ENCODE data around the gene PMFBP1. TPM values are rescaled to one million over a fixed set of nuclear protein-coding genes. Genes with fewer than 3 reads are reported as not detected.

The PMFBP1 gene
- total RNA-seq, 1 experiment from 2014 or later = 1.4 TPM

- POLR2A ChIA-PET = interaction anchor here (0.6 kb wide), 1 partner anchor 24 kb away, joined by 3 read pairs; no protein-coding TSS in a partner anchor
- DNase-seq (ENCODE audit: unreplicated experiment) = no peak
- peaks cover 73% of the 10 kb centered on the region for H3K36me3 Mint-ChIP-seq (ENCODE audit: insufficient read depth, unreplicated experiment)
- no TSS peak for BruUV-seq (replicated peaks)
- CTCF ChIA-PET = interaction anchor here (0.6 to 2.5 kb wide), 3 partner anchors 11 to 810 kb away, joined by 4 to 16 read pairs (median 4); no protein-coding TSS in a partner anchor
- no peak for TF ChIP-seq CTCF (IDR thresholded peaks at IDR 0.05; ENCODE audit: unreplicated experiment)
- no peaks in the 10 kb centered on the region for H3K27me3 Mint-ChIP-seq (ENCODE audit: insufficient read depth, unreplicated experiment)
- H3K9me3 Mint-ChIP-seq (ENCODE audit: unreplicated experiment) = no peaks in the 10 kb centered on the region
- intact Hi-C loops (cut with micrococcal nuclease) = no loop called here
- no peak overlapping the region for H3K4me3 Mint-ChIP-seq (ENCODE audit: unreplicated experiment)
- no peak overlapping the region for H3K27ac Mint-ChIP-seq (ENCODE audit: low read depth, unreplicated experiment)
- H3K4me1 Mint-ChIP-seq (ENCODE audit: insufficient read depth, unreplicated experiment) = no peaks in the 10 kb centered on the region
Measured at GRCh38 chr16:72110662-72111615, 61.0 kb downstream of the PMFBP1 start.

GRCh38 chr16:72109966-72110530 is 61.9 kb downstream of the PMFBP1 start:
- no peak for DNase-seq (ENCODE audit: unreplicated experiment)
- TF ChIP-seq CTCF (IDR thresholded peaks at IDR 0.05; ENCODE audit: unreplicated experiment) = no peak
- H3K4me1 Mint-ChIP-seq (ENCODE audit: insufficient read depth, unreplicated experiment) = no peaks in the 10 kb centered on the region
- H3K27me3 Mint-ChIP-seq (ENCODE audit: insufficient read depth, unreplicated experiment) = no peaks in the 10 kb centered on the region
- no TSS peak for BruUV-seq (replicated peaks)
- H3K36me3 Mint-ChIP-seq (ENCODE audit: insufficient read depth, unreplicated experiment) = peaks cover 82% of the 10 kb centered on the region
- intact Hi-C loops (cut with micrococcal nuclease) = no loop called here
- ChIA-PET CTCF (interaction anchor here (0.6 to 2.5 kb wide), 3 partner anchors 15 to 1261 kb away, joined by 3 to 16 read pairs (median 4); no protein-coding TSS in a partner anchor), POLR2A (no interaction called here)
- no peak overlapping the region for H3K4me3 Mint-ChIP-seq (ENCODE audit: unreplicated experiment)
- no peaks in the 10 kb centered on the region for H3K9me3 Mint-ChIP-seq (ENCODE audit: unreplicated experiment)
- H3K27ac Mint-ChIP-seq (ENCODE audit: low read depth, unreplicated experiment) = no peak overlapping the region

GRCh38 chr16:72109300-72109699 is 62.7 kb downstream of the PMFBP1 start:
- DNase-seq (ENCODE audit: unreplicated experiment) = no peak
- TF ChIP-seq CTCF (IDR thresholded peaks at IDR 0.05; ENCODE audit: unreplicated experiment) = no peak
- ChIA-PET CTCF (interaction anchor here (0.8 kb wide), 1 partner anchor 662 kb away, joined by 4 read pairs; no protein-coding TSS in a partner anchor), POLR2A (no interaction called here)
- Mint-ChIP-seq H3K4me3 (ENCODE audit: unreplicated experiment) (no peak overlapping the region), H3K27ac (ENCODE audit: low read depth, unreplicated experiment) (no peak overlapping the region), H3K9me3 (ENCODE audit: unreplicated experiment) (no peaks in the 10 kb centered on the region), H3K36me3 (ENCODE audit: insufficient read depth, unreplicated experiment) (peaks cover 89% of the 10 kb centered on the region), H3K4me1 (ENCODE audit: insufficient read depth, unreplicated experiment) (no peaks in the 10 kb centered on the region), H3K27me3 (ENCODE audit: insufficient read depth, unreplicated experiment) (no peaks in the 10 kb centered on the region)
- BruUV-seq (replicated peaks) = no TSS peak
- intact Hi-C loops (cut with micrococcal nuclease) = no loop called here

Measured in MCF 10A (cell line).